Breast epithelium (tissue), 3 donors: ENCODE data around the gene MRPS27.

Experiments used
- CTCF ChIP-seq, 3 donors: fragments of 450-650 bp; IDR thresholded peaks; one replicate each; pipeline ENCODE4 v1.5.1; 2016 to 2017; ENCODE audit warnings: antibody characterized with exemption in 3 of 3, mild to moderate bottlenecking in 3 of 3, moderate library complexity in 3 of 3
- POLR2A ChIP-seq: fragments of 450-650 bp; IDR thresholded peaks from one replicate; pipeline ENCODE4 v1.6.1; 2016; ENCODE audit warnings: antibody characterized with exemption, mild to moderate bottlenecking, moderate library complexity
- POLR2AphosphoS5 ChIP-seq, 3 donors: sonication (generic); formaldehyde crosslinking; IDR thresholded peaks; one replicate each; pipeline ENCODE4 v1.6.1; 2017; ENCODE audit warnings: antibody characterized with exemption in 3 of 3

GRCh38 chr5:72273547-72273946, 46.5 kb downstream of the MRPS27 start:
- TF ChIP-seq CTCF (IDR thresholded peaks at IDR 0.05): no peak
- no peak for TF ChIP-seq POLR2AphosphoS5 (IDR thresholded peaks at IDR 0.05)
- TF ChIP-seq POLR2A: no peak
